GF-D8 (cell line): Measurements from ENCODE around the gene COPS7A.
A peak's percentile ranks its signal among the peaks of the same experiment; 100 is the strongest.
"Not testable (repeated sequence)": the region's sequence is repeated elsewhere in the genome, so short reads cannot be mapped to it uniquely, and the experiment has no call there.

Experiments used
- DNase-seq: peaks from one replicate; lab custom pipeline; 2025; lab: John Stamatoyannopoulos, UW

Gene COPS7A

GRCh38 chr12:6701078-6701768 lies 22.6 kb upstream of the COPS7A start:
- no peak for DNase-seq

GRCh38 chr12:6703631-6704030 lies 20.2 kb upstream of the COPS7A start:
- DNase-seq, result no peak

- not testable (repeated sequence) for DNase-seq
These were observed 15.5 kb upstream of the COPS7A start for GRCh38 chr12:6708351-6708750.

- no peak for DNase-seq
These were observed 14.9 kb upstream of the COPS7A start for GRCh38 chr12:6708960-6709394.

GRCh38 chr12:6716031-6716873 lies 7.6 kb upstream of the COPS7A start:
- DNase-seq, result not testable (repeated sequence)

- no peak for DNase-seq
These were observed 6.9 kb upstream of the COPS7A start for GRCh38 chr12:6716874-6717437.

- peak; percentile 3 for DNase-seq
These were observed 983 bp upstream of the COPS7A start for GRCh38 chr12:6722863-6723262.

- peak; percentile 10 for DNase-seq
These were observed 557 bp downstream of the COPS7A start for GRCh38 chr12:6724409-6724797.

GRCh38 chr12:6725350-6725749 lies 1.5 kb downstream of the COPS7A start:
- no peak for DNase-seq

GRCh38 chr12:6729186-6729585 lies 5.3 kb downstream of the COPS7A start:
- no peak for DNase-seq

- DNase-seq, result no peak
These were observed 6.3 kb downstream of the COPS7A start for GRCh38 chr12:6730169-6730568.

GRCh38 chr12:6734506-6735387 lies 10.9 kb downstream of the COPS7A start:
- DNase-seq, result no peak

GRCh38 chr12:6735448-6736191 lies 11.8 kb downstream of the COPS7A start:
- peak; percentile 31 for DNase-seq

GRCh38 chr12:6736754-6737153 lies 12.9 kb downstream of the COPS7A start:
- no peak for DNase-seq

- not testable (repeated sequence) for DNase-seq
These were observed 18.2 kb downstream of the COPS7A start for GRCh38 chr12:6742080-6742479.

GRCh38 chr12:6742834-6743233 lies 19.0 kb downstream of the COPS7A start:
- DNase-seq, result no peak

- DNase-seq, result not testable (repeated sequence)
These were observed 19.5 kb downstream of the COPS7A start for GRCh38 chr12:6743300-6743699.

- peak; percentile 81 for DNase-seq
These were observed 22.1 kb downstream of the COPS7A start for GRCh38 chr12:6745741-6746525.

GRCh38 chr12:6747216-6747615 lies 23.4 kb downstream of the COPS7A start:
- no peak for DNase-seq

- DNase-seq, result no peak
These were observed 24.9 kb downstream of the COPS7A start for GRCh38 chr12:6748761-6749160.
